Measurements from ENCODE around the gene FATE1.

Gene FATE1

GRCh38 chrX:151704041-151704663 lies 11.7 kb upstream of the FATE1 start:
- no peak for DNase-seq (ENCODE audit: low spot score)

DNA sequence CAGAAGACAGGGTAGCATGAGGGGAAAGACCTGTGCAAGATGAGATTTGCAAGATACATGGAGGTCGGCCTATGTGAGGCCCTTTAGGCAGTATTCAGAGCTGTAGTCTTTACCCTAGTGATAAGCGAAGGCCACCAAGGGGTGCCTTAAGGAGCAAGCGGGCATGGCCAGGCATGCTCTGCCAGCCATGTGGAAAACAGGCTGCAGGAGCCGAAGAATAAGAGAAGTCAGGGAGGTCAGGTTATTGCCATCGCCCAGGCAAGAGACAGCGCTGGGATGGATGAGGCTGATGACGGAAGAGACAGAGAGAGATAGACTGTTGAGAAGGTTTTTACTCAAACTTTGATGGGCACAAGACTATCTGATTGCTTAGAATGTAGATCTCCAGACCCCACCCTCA lies 7.0 kb upstream of the FATE1 start:
- DNase-seq (ENCODE audit: low spot score) = no peak

DNA sequence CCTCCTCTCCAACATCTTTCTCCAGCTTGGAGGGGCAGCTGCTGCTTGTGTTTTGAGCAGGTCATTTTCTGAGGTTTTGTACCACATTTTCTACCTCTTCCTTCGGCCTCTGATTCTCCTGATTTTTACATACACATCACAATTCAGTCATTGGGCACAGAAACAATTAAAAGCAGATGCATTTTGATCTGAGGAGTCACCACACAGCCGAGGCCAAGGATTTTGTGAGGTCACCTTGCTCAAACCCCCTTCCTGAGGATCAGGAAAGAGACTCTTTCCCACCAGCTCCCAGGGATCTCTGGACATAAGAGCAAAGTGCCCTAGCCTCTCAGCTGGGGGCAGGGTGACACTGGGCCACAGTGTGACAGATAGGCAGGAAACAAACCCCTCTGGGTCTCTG lies 5.4 kb upstream of the FATE1 start:
- DNase-seq (ENCODE audit: low spot score) = no peak

GRCh38 chrX:151711154-151711553 lies 4.7 kb upstream of the FATE1 start:
- no peak for DNase-seq (ENCODE audit: low spot score)

DNA sequence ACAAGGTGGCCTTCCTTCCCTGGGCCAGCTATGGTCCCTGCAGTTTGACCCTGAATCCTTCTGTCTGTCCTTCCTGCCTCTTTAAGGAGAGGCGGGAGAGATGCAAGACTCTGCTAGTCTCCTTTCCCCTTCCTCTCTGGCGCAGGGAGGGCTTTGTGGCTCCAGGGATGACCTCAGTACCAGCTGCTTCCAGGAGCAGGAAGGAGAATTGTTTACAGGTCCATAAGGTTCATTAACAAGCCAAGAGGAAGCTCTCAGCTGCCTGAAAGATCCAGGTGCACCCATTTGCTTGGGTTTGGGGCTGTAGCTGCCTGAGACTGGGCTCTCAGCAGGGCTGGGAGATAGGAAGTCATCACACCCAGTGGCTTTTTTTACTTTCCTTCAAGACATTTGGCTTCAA lies 4.0 kb upstream of the FATE1 start:
- DNase-seq (ENCODE audit: low spot score) = no peak

DNA sequence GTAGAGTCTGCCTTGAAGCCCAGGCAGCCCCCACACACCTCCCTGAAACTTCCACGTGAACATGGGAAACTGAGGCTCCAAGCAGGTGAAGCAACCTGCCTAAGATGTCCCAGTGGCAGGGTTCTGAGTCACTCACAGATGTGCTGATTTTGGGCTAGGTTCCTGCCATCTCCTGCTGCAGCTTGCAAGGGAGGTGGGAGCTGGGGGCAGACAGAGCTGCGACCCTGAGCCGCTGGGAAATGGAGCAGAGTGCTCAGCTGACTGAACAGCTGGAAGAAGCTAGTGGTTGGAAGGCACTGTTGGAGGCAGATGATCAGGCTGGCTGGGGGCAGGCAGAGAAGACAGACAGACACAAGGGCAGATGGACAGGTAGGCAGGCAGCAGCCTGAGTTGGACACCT lies 3.6 kb upstream of the FATE1 start:
- no peak for DNase-seq (ENCODE audit: low spot score)

DNA sequence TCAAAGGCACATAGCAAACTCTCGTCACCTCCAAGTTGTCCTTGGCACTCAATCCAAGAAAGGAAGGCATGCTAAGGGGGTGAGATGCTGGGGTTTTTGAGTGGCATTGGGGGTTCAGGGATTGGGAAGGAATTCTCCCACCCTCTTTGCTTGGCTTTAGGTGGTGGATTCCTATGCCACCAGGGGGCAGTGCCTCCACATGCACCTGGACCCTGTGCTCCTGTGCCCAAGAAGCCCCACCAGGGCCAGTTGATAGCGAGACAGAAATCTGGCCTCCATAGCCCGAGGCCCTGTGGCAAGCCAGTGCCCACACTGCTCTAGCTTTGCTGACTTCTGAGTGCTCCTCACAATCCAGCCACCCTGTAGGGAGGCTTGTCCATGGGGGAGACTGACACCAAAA lies 2.0 kb upstream of the FATE1 start:
- peak; percentile 27 for DNase-seq (ENCODE audit: low spot score)

GRCh38 chrX:151714362-151714761 lies 1.5 kb upstream of the FATE1 start:
- no peak for DNase-seq (ENCODE audit: low spot score)

- DNase-seq (ENCODE audit: low spot score) = peak; percentile 47
These were observed 6.5 kb downstream of the FATE1 start for GRCh38 chrX:151722241-151722846.

- no peak for DNase-seq (ENCODE audit: low spot score)
These were observed 7.4 kb downstream of the FATE1 start for GRCh38 chrX:151723156-151723760.

- no peak for DNase-seq (ENCODE audit: low spot score)
These were observed 8.9 kb downstream of the FATE1 start for GRCh38 chrX:151724563-151725337.

- DNase-seq (ENCODE audit: low spot score) = no peak
These were observed 9.4 kb downstream of the FATE1 start for GRCh38 chrX:151725338-151725614.

DNA sequence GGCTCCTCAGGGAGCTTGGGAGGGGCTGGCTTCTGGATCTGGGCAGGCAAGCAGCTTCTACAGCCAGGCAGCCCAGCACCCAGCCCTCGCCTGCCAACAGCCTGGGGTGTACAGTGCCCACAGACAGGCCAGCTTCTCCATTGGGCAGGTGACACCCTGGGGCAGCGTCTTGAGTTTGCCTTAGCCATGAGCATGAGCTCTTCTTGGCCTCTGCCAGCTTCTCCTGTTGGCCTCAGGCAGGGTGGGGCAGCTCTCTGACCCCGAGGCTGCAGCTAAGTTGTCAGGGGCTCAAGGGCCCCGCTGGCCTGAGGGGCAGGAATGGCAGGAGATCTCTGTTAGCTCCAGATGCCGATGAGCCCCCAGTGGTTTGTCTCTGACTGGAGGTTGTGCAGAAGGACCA lies 10.9 kb downstream of the FATE1 start:
- DNase-seq (ENCODE audit: low spot score) = no peak

DNA sequence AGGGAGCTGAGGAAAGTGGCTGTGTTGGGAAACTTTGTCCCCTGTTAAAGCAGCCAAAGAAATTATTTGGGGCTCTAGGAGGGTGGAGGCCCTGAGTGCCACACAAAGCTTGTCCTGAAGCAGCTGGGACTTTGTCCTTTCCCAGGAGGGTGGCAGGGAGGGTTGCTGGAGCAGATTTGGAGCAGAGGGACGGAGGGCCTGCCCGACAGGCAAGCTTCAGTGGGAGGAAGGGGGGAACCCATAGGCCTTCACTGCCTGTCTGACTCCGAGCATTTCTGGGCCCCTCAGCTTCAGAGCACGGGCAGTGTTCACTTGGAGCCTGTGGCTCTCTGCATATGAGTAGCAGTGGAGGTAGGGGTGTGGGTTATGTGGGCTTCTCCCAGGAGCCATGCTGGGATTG lies 11.5 kb downstream of the FATE1 start:
- DNase-seq (ENCODE audit: low spot score) = no peak

DNA sequence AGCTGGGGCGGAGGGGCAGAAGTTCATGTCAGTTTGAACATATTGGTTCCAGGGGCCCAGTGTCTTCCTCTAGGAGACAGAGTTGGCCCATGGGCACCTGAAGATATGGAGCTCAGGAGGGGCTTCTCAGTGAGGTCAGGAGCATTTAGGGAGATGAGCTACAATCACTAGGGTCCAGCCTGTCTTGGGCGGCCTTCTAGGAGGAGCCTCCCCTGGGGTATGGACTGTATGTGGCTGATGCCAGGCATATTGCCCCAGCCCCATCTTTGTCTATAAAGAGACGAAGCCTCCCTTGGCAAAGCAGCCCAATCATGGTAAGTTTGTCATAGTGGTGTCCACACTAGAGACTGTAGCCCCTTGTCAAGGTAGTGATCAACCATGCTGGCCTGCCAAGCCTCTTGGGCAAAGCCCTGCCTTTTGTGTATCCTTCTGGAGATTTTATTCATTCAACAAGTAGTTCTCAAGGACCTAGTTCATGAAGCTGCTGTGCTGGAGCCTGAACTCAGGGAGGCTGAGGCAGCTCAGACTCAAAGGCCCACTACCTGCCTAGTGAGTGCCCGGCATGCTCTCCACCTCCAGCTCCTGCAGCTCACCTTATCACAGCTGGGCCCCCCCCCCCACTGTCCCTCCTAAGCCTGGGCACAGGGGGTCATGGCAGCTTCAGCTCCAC lies 13.4 kb downstream of the FATE1 start:
- DNase-seq (ENCODE audit: low spot score) = no peak

DNA sequence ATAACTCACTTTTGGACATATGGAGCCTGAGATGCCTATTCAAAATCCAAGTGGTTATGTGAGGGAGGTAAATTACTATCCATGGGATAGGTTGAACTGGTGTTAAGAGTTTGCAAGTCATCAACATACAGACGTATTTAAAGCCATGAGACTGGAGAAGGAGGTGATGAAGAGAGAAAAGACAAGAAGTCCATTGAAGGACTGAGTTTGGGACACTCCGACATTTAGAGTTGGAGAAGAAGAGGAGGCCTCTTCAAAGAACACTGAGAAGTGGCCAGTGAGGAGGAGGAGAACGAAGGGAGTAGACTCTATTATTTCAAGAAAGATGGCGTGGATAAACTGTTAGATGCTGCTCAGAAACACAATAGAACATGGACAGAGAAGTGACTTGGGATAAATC lies 18.6 kb downstream of the FATE1 start, which contains the start of gene CNGA2:
CNGA2 (plus strand) TSS at position 301 of the 400 bp plus-strand sequence. CDS start 3,738 bp downstream, outside the sequence.
- DNase-seq (ENCODE audit: low spot score) = no peak

GRCh38 chrX:151735219-151735618 lies 19.4 kb downstream of the FATE1 start:
- DNase-seq (ENCODE audit: low spot score) = no peak

DNA sequence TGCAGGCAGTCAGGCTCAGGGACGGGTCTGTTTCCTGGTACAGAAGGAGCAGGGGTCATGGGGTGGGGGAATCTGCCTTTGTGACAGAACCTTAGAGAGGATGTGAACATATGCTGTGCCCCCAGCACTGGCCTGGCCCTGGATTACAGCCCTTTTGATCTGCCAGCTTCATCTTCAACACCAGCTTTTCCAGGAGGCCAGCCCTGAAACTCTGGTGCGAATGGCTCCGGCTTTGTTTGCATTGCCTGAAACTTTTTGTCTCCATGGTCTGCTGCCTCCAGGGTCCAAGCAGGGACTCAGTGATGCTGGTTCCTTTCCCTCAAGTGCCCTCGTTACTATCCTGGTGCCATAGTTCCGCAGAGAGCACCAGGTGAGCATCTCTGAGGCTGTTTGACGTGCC lies 20.9 kb downstream of the FATE1 start:
- DNase-seq (ENCODE audit: low spot score) = no peak

- DNase-seq (ENCODE audit: low spot score) = no peak
These were observed 21.7 kb downstream of the FATE1 start for GRCh38 chrX:151737494-151737893.

GRCh38 chrX:151738751-151739150 lies 22.9 kb downstream of the FATE1 start:
- DNase-seq (ENCODE audit: low spot score) = no peak

DNA sequence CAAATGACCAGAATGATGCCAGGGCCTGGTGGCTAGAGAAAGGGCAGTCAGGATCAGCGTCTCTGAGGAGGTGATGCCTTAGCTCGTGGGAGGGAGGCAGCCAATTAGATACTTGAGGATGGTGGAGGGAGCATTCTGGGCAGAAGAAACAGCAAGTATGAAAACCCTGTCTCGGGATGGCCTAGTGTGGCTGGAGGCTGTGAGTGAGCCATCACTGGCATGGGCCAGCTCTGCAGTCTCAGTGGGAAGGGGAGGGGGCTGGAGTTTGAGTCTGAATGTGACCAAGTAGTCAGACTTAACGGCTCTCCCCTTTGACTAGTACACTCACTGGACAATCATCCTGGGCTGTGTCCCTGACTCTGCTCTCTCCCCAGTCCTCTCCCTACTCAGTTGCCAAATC lies 25.8 kb downstream of the FATE1 start:
- DNase-seq (ENCODE audit: low spot score) = no peak

- no peak for DNase-seq (ENCODE audit: low spot score)
These were observed 26.5 kb downstream of the FATE1 start for GRCh38 chrX:151742311-151742710.

All from AG08395 (cell line).